GM21526 (cell line): ENCODE measurements around the gene SMIM32.

Experiments used
- ATAC-seq: cut with Tn5 transposase; IDR thresholded peaks from one replicate; pipeline ENCODE4 v1.9.1; 2021; ENCODE audit warnings: moderate library complexity; ENCODE audit not compliant: unreplicated experiment, low FRiP score

The SMIM32 gene

GRCh38 chr5:136190091-136190720 is 2.8 kb downstream of the SMIM32 start:
- no peak for ATAC-seq

GRCh38 chr5:136188859-136189258 is 4.1 kb downstream of the SMIM32 start:
- no peak for ATAC-seq

- no peak for ATAC-seq
Observed at GRCh38 chr5:136186796-136187195, 6.2 kb downstream of the SMIM32 start.

- no peak for ATAC-seq
Observed at GRCh38 chr5:136185974-136186665, 6.8 kb downstream of the SMIM32 start.

- no peak for ATAC-seq
Observed at GRCh38 chr5:136182618-136183017, 10.3 kb downstream of the SMIM32 start.

GRCh38 chr5:136174021-136174659 is 18.8 kb downstream of the SMIM32 start:
- peak; percentile 80 for ATAC-seq

- no peak for ATAC-seq
Observed at GRCh38 chr5:136169218-136169617, 23.7 kb downstream of the SMIM32 start.

GRCh38 chr5:136166909-136167308 is 26.1 kb downstream of the SMIM32 start:
- ATAC-seq, result peak; percentile 85

GRCh38 chr5:136164226-136164625 is 28.7 kb downstream of the SMIM32 start:
- ATAC-seq, result peak; percentile 43

- ATAC-seq, result no peak
Observed at GRCh38 chr5:136162008-136162407, 31.0 kb downstream of the SMIM32 start.

- no peak for ATAC-seq
Observed at GRCh38 chr5:136159457-136159856, 33.5 kb downstream of the SMIM32 start.

- no peak for ATAC-seq
Observed at GRCh38 chr5:136157514-136157913, 35.4 kb downstream of the SMIM32 start.

GRCh38 chr5:136155761-136156160 is 37.2 kb downstream of the SMIM32 start:
- no peak for ATAC-seq

- no peak for ATAC-seq
Observed at GRCh38 chr5:136155078-136155477, 37.9 kb downstream of the SMIM32 start.

- ATAC-seq, result no peak
Observed at GRCh38 chr5:136153581-136154236, 39.3 kb downstream of the SMIM32 start.

- ATAC-seq, result no peak
Observed at GRCh38 chr5:136149891-136150290, 43.1 kb downstream of the SMIM32 start.

GRCh38 chr5:136147632-136148031 is 45.3 kb downstream of the SMIM32 start:
- ATAC-seq, result no peak

GRCh38 chr5:136146201-136146600 is 46.8 kb downstream of the SMIM32 start:
- ATAC-seq, result no peak

GRCh38 chr5:136145030-136145429 is 47.9 kb downstream of the SMIM32 start:
- ATAC-seq, result peak; percentile 66

GRCh38 chr5:136143763-136144162 is 49.2 kb downstream of the SMIM32 start:
- no peak for ATAC-seq

GRCh38 chr5:136143312-136143711 is 49.6 kb downstream of the SMIM32 start:
- ATAC-seq, result no peak
